Right hindlimb (tissue), 1 donor: ENCODE measurements around the gene MMP3.

Source experiments
- DNase-seq: peaks from one replicate; pipeline ENCODE4 v3.0.0-alpha.2; 2018

Gene MMP3

GRCh38 chr11:102788334-102788995 is 54.9 kb downstream of the MMP3 start:
- no peak for DNase-seq
